Activated CD4-positive, alpha-beta T cell treated with anti-CD3 and anti-CD28 coated beads, Interleukin-2, amount 50 U/mL, for 1 hour (primary cell): ENCODE measurements around the gene RGL4.

Source experiments
- DNase-seq: peaks from one replicate; pipeline ENCODE4 v3.0.0-alpha.2; 2020

Gene RGL4

GRCh38 chr22:23744485-23744884 lies 53.7 kb downstream of the RGL4 start:
- DNase-seq = no peak

GRCh38 chr22:23745791-23746190 lies 55.0 kb downstream of the RGL4 start:
- DNase-seq = no peak
